Measurements from ENCODE around the gene ZNF532.
"Not testable (repeated sequence)": the region's sequence is repeated elsewhere in the genome, so short reads cannot be mapped to it uniquely, and the experiment has no call there.

ZNF532 gene

DNA sequence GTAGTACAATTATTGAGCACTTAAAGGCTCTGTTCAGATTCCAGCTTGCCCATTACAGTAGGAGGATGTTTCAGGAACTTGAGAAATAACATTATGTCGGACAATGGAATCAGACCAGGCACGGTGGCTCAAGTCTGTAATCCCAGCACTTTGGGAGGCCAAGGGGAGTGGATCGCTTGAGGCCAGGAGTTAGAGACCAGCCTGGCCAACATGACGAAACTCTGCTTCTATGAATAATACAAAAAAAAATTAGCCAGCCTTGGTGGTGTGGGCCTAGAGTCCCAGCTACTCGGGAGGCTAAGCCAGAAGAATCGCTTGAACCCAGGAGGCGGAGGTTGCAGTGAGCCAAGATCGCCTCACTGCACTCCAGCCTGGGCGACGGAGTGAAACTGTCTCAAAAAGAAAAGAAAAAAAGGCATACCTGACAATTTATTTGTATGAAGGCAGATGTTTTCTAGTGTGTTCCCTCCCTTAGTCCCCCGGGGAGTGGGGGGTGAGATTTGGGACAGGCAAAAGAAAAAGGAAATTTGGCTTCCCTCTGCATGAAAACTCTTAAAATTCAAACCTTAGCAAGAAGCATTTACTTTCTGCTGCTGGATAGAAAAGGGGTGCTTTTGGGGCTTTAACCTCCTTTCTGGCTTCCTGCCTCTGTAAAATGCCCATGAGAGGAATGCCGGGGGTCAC is 13.7 kb upstream of the ZNF532 start:
- DNase-seq (ENCODE audit: low read depth, low spot score) = no peak

- no peak for DNase-seq (ENCODE audit: low read depth, low spot score)
Measured at GRCh38 chr18:58851856-58852255, 12.8 kb upstream of the ZNF532 start.

- no peak for DNase-seq (ENCODE audit: low read depth, low spot score)
Measured at GRCh38 chr18:58852629-58853028, 12.0 kb upstream of the ZNF532 start.

DNA sequence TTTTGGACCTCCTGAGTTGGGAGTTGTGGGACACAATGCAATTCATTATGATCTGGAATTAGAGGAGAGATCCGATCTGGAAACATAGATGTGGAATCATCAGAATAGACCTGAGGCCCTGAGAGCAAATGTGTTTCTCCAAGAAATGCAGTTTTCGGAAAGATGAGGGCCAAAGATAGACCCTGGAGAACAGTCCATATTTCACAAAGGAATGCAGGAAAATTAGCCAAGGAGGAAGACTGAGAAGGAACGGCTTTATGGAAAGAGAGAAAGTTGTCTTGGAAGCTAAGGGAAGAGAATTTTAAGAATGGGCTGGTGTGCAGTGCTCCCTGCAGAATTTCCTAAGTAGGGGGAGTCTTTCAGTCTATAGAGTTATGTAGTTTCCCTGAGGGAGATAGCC is 11.1 kb upstream of the ZNF532 start:
- no peak for DNase-seq (ENCODE audit: low read depth, low spot score)

GRCh38 chr18:58855521-58855920 is 9.2 kb upstream of the ZNF532 start:
- DNase-seq (ENCODE audit: low read depth, low spot score) = not testable (repeated sequence)

DNA sequence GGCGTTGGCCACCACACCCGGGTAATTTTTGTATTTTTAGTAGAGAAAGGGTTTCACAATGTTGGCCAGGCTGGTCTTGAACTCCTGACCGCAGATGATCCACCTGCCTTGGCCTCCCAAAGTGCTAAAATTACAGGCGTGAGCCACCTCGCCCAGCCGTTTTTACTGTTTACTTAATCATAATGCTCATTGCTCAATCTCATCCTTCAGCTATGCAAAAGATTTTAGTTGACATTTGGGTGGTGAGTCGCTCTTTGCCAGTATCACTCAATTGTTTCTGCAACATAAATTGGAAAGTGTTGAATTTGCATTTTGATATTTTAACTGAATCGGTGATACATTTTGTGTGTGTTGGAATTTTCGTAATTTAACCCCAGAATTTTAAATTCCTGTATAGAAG is 7.8 kb upstream of the ZNF532 start:
- DNase-seq (ENCODE audit: low read depth, low spot score) = no peak

GRCh38 chr18:58858591-58859468 is 5.8 kb upstream of the ZNF532 start:
- no peak for DNase-seq (ENCODE audit: low read depth, low spot score)

DNA sequence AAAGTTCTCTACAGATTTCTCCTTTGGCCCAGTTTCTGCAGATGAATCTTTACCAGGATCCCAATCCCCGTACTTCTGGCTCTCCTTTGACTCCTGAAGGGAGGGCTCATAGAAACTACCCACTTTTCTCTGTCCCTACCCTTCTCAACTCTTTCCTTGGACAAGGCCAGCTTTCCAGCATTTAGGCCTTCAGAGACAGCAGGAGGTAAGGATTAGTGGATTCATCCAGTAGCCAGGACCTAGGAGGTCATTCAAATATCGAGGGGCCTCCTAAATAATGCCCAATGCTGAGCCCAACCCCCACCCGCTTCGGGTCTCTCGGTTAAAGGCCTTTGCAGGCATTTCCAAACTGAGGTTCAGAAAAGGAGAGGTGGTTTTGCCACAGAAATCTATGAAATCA is 4.8 kb upstream of the ZNF532 start:
- DNase-seq (ENCODE audit: low read depth, low spot score) = no peak

DNA sequence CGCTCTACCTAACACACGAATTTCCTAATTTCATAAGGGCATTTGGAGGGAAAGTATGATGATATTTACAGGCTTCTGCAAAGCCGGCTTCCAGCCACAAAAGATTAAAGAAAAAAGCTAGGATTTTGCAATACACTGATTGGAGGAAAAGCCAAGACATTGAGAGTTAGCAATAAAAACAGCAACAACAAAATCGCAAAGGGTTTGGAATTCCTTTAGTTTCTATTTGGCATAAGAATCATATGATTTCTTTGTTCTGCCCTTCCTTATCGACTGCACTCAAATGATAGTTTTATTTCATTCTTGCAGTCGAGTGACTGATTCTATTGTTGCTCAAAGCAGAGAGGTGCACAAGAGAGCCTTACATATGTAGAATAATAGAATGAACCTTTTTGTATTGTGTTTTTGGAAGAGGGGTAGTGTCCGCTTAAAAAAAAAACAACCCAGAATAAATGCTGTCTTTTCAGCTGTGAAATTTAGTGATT is 3.9 kb upstream of the ZNF532 start:
- DNase-seq (ENCODE audit: low read depth, low spot score) = no peak

DNA sequence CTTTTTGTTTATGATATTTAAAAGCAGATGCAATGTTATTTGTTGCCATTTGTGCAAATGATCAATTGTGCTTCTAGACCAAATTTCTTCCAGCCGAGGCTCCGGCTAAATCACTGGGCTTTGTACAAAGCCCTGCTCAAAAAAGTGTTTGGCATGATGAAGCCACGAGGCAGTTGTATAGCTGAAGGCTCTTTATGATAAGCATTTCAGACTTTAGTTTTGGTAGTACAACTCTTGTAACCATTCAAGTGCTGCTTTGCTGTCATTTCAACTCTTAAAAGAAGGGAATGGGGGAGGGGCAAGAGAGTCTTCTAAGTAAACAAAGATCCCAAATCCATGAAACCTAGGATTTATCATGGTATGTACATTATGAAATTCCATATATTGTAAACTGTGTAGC is 3.3 kb upstream of the ZNF532 start:
- no peak for DNase-seq (ENCODE audit: low read depth, low spot score)

- no peak for DNase-seq (ENCODE audit: low read depth, low spot score)
Measured at GRCh38 chr18:58861861-58862301, 2.8 kb upstream of the ZNF532 start.

DNA sequence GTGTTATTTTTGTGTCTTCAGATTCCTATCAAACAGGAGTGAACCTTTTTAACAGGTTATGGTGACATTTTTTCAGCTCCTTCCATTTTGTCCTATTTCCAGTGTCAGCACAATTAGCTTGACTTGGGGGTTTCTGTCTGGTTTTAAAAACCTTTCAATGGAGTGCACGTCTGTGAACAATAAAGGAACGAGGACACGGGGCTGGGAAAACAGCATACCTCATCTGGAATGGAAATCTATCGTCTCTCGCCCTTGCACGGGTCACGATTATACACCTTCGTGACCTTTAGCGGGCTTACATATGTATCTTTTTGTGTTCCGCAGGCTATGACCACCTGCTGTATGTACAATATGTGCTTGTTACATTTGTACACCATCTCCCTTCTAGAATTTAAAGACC is 2.3 kb upstream of the ZNF532 start:
- DNase-seq (ENCODE audit: low read depth, low spot score) = no peak

- DNase-seq (ENCODE audit: low read depth, low spot score) = no peak
Measured at GRCh38 chr18:58862851-58863538, 1.7 kb upstream of the ZNF532 start.

DNA sequence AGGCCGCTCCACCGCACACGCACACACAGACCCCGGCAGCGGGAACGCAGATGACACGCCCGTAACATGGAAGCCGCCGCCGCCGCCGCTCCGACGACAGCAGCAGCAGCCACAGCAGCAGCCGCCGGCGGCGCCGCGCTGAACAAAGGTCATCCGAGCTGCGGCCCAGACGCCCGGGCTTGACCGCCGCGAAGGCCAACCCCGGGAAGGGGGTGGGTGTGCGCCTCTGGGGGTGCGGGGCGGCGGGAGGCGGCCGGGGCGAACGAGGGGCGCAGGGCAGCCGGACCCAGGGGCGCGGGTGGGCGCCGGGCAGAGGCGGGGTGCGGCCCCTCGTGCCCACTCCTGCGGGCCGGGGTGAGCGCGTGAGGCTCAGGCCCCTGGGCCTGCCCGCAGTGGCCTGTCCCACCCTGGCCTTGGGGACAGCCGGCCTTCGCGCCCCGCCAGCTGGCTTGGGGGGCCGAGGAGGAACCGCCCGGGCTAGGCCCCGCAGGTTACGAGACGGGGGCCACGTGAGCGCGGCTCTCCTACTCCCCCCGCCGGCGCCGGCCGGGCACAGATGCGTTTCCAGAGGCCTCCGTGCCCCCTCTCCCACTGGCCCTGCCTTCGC is 1.0 kb upstream of the ZNF532 start:
- DNase-seq (ENCODE audit: low read depth, low spot score) = no peak

- no peak for DNase-seq (ENCODE audit: low read depth, low spot score)
Measured at GRCh38 chr18:58865033-58865590, 435 bp downstream of the ZNF532 start.

- DNase-seq (ENCODE audit: low read depth, low spot score) = no peak
Measured at GRCh38 chr18:58865701-58866065, 1.0 kb downstream of the ZNF532 start.

GRCh38 chr18:58866066-58866772 is 1.5 kb downstream of the ZNF532 start:
- DNase-seq (ENCODE audit: low read depth, low spot score) = no peak

DNA sequence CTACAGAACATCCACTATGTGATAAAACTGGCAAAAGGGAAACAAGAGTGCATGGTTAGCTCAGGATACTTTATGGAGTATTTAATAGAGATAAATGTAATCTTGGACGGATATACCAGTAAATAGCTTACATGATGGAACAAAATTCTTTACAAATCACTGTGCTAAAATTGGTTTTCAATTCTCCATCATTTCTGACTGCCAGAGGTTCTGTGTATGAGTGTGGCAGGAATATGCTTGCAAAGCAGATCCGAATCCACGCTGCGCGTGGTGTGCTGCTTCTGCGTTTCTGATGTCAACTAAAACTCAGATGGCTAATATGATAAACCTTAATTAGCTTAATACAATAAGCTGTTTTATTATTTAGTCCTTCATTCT is 2.1 kb downstream of the ZNF532 start:
- no peak for DNase-seq (ENCODE audit: low read depth, low spot score)

GRCh38 chr18:58867281-58867961 is 2.7 kb downstream of the ZNF532 start:
- no peak for DNase-seq (ENCODE audit: low read depth, low spot score)

DNA sequence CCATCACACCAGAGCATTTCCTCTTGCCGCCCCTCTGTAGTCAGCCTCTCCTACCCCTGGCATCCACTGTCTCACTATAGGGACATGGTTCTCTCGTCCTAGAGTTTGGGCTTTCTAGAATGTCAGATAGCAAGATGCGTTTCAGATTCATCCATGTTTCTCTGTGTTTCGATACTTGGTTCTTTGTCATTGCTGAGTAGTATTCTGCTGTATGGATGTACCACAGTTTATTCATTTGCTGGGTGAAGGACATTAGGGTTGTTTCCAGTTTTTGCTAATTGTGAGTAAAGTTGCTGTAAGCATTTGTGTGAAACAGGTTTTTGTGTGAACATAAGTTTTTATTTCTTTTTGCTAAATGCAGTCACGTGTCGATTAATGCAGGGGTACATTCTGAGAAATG is 3.8 kb downstream of the ZNF532 start:
- no peak for DNase-seq (ENCODE audit: low read depth, low spot score)
